Hematopoietic multipotent progenitor cell treated with erythropoietin and hydrocortisone succinate and interleukin-3 and kit ligand, for 8 days (in vitro differentiated cells): ENCODE measurements around the gene RNU6-1.

Source experiments
- DNase-seq: peaks from one replicate; pipeline ENCODE4 v3.0.0-alpha.2; 2015

RNU6-1 gene

DNA sequence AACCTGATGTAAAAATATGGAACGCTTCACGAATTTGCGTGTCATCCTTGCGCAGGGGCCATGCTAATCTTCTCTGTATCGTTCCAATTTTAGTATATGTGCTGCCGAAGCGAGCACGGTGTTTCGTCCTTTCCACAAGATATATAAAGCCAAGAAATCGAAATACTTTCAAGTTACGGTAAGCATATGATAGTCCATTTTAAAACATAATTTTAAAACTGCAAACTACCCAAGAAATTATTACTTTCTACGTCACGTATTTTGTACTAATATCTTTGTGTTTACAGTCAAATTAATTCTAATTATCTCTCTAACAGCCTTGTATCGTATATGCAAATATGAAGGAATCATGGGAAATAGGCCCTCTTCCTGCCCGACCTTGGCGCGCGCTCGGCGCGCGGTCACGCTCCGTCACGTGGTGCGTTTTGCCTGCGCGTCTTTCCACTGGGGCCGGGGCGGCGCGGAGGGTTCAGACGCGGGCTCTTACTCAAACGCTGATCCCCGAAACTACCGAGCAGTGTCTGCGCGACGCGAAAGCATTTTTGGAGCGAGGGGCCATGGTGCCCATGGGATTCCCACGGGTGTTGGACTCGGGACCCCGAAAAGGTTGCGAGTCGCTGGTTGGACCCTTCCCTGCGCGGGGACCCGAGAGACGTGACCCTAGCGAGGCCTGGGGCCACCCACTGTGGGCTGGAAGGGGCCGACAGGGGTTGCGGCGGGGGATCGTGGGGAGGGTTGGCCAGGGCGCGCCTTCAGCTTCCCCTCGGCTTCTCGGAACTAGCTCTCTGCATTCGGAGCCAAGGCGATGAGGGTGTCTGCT is at the start of gene RNU6-1:
RNU6-1 (minus strand) TSS at position 117 of the 820 bp plus-strand sequence.
- DNase-seq = peak; percentile 93

DNA sequence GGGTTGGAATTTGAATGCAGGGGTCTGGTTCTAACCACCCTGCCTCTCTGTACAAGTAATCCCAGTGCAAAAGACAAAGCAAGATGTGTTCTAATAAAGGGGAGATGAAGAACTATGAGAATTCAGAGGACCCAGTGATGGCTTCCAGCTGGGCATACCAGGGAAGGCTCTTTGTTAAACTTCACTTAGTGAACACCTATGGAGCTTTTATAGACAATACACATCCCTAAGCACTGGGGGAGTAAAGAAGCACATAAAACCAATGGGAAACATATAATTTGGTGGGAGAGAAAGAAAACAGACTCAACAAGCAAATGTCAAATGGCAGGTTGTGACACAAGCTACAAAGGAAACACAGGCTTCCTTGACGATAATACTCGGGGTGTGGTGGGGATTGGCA is 47.9 kb upstream of the RNU6-1 start:
- DNase-seq = no peak

GRCh38 chr15:67885861-67886260 is 46.0 kb upstream of the RNU6-1 start:
- no peak for DNase-seq

- DNase-seq = no peak
Measured at GRCh38 chr15:67885175-67885523, 45.3 kb upstream of the RNU6-1 start.

DNA sequence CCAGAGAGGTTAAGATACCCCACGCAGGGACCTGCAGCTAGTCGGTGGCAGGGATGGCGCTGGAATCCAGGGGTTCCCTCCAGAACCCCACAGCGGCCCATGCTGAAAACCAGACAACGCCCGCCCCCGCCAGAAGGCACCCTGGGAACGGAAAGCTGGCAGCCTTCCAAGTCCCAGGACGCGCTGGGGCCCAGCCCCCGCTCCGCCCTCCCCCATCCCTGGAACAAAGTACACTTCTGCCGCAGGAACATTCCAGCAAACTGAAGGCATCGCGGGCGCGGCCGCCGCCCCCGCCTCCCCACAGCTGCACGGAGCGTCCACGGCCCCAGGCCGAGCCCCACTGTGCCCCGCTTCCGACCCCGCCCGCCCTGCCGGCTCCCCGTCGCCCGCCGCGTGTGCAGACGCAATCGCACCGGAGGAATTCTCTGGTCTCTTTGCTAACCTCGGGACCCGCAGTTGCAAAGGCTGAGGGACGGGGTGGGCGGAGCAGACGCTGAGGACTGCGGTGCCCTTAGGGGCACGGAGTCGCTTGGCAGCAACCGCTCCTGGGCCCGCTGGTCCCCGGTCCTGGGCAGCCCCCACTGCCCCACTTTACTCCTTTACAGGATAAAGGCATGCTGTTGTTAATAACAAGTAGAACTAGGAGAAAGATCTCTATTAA is 44.8 kb upstream of the RNU6-1 start:
- peak; percentile 78 for DNase-seq

- DNase-seq = no peak
Measured at GRCh38 chr15:67884009-67884408, 44.2 kb upstream of the RNU6-1 start.

DNA sequence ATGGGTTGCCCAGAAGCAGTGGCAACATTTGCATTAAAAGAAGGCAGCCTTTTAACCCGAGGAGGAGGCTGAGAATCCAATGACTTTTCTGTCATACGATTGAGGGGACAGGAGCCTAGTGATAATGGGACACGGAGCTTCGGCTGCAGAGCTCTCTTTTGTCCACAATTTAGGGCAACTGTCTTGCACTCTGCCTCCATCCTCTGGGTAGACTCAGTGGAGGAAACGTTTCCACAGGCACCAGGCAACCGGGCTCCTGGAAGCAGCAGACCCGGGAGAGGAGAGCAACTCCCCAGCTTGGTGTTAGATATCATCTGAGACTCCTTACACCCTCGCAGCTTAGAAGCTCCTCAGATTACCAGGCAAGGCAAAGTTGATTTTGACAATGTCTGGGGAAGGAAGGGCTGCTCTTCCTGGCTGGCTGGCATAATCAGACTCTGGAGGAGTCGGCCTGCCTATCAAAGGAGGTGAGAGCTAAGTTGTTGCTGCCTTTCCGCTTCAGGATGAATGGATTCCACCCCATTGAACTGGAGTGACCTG is 43.5 kb upstream of the RNU6-1 start:
- DNase-seq = peak; percentile 18

- peak; percentile 88 for DNase-seq
Measured at GRCh38 chr15:67882487-67883233, 42.8 kb upstream of the RNU6-1 start.

- DNase-seq = peak; percentile 32
Measured at GRCh38 chr15:67880651-67881182, 40.9 kb upstream of the RNU6-1 start.

DNA sequence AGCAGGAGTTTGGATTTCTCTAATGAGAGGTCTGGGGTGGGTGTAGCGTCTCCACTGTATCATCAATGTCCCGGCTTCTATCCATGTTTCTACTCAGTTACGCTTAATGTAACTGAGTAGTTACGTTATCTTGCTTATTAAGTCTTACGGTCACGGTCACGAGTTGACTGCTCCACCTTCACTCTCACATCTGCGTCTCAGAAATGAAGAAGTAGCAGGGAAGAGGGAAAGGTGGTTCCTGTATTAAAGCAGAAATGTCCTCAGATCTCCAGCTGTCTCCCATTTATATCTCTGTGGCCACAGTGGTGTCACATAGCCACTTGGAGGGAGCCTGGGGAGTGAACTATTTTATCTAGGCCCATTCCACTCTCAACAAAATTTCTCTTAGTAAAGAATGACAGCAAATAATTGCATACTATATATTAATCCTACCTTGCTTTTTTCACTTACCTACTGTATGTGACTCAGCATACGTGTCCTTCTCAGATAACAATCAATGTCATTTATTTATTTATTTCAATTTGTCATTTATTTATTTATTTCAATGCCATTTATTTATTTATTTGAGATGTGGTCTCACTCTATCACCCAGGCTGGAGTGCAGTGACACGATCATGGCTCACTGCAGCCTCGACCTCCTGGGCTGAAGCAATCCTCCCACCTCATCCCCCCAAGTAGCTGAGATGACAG is 39.7 kb upstream of the RNU6-1 start:
- DNase-seq = no peak

GRCh38 chr15:67878712-67879206 is 38.9 kb upstream of the RNU6-1 start:
- DNase-seq = no peak

DNA sequence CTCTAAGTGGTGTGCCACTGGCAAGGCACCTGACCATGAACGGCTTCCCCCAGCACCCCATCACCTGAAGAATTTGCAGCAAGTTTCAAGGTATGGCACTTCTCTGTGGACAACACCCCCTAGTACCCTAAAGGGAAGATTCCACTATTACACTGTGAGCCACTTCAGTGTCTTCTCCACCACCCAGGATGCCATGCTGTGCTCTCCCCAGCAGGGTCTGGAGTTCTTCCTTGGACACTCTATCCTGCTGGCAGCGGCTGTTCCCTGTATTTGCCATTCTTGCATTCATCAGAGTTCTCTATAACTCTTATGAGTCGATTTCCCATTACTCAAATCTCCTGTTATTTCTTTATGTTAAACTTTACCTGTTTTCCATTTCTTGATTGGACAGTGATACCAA is 33.9 kb upstream of the RNU6-1 start:
- no peak for DNase-seq

DNA sequence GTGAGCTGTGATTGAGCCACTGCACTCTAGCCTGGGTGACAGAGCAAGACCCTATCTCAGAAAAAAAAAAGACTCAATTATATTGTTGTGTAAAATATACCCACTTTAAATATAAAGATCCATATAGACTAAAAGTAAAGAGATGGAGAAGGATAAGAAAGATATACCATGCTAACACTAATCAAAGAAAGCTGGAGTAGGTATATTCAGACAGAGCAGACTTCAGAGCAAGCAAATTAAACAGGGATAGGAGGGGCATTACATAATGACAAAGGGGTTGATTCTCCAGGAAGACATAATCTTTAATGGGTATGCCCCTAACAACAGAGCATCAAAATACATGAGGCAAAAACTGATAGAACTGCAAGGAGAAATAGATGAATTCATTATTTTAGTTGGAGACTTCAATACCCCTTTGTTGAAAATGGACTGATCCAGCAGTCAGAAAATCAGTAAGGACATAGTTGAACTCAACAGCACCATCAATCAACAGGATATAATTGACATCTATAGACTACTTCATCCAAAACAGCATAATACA is 31.1 kb upstream of the RNU6-1 start:
- DNase-seq = no peak

DNA sequence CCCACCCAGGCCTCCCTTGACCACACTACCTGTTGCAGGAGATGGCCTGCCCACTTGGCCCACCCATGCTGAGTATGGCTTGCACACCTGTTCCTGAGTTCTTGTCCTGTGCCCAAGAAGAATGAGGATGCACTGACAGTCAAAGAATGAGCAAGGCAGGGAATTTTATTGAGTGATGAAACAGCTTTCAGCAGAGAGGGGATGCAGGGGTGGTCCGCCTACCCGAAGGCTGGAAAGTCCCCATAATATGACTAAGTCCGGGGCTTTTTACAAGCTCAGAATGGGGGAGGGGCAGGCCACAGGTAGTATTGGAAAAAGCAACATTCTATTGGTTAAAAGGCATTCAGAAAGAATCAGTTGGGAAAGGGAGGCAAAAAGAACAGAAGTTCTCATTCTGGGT is 29.9 kb upstream of the RNU6-1 start:
- DNase-seq = no peak

- DNase-seq = no peak
Measured at GRCh38 chr15:67865766-67866165, 25.9 kb upstream of the RNU6-1 start.

GRCh38 chr15:67865331-67865730 is 25.5 kb upstream of the RNU6-1 start:
- DNase-seq = no peak

DNA sequence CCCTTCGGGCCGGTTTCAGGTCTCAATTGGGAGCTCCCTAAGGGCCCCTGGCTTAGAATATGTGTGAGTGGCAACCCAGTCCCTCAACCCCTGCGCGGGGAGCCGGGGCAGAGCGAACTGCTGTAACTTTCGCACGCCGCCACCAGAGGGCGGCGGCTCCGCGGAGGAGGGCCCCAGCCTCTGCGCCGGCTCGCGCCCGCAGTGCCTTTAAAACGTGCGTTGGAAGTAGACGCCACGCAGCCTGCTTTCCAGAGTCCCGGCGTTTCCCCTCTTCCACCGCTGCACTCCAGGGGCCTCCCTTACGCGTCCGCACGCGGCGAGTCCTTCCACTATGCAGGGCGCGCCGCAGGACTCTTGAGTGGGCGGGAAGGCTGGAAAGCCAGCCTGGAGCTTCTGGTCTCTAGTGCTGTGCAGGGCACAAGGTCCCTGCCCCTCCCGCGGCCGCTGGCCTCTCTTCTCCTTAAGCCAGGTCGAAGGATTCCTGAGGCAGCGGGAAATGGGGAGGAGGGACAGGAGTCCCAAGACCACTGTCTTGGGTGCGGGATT is 23.7 kb upstream of the RNU6-1 start:
- peak; percentile 73 for DNase-seq

- no peak for DNase-seq
Measured at GRCh38 chr15:67862750-67863441, 23.1 kb upstream of the RNU6-1 start.

- no peak for DNase-seq
Measured at GRCh38 chr15:67861983-67862382, 22.1 kb upstream of the RNU6-1 start.

DNA sequence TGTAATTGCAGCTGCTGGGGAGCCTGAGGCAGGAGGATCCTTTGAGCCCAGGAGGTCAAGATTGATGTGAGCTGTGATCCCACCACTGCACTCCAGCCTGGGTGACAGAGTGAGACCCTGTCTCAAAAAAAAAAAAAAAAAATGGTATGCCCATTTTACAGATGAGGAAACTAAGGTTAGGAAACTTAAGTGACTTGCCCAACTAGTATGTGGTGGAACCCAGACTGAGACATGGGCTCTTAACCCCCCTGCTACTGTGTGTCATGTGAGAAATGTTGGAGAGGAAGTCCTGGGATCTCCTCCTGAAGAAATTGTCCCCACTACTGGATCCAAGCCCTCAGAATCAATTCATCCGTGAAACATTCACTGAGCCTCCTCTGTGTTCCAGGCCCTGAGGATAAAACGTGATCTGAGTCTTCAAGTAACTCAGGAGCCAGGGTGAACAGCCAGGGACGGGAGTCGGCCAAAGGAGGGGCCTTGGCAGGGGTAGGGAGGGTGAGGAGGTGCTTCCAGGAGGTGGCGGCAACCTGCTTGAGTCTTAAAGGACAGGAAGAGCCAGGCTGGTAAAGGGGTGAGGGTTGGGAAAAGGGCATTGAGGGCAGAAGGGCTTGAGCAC is 19.6 kb upstream of the RNU6-1 start:
- DNase-seq = no peak

DNA sequence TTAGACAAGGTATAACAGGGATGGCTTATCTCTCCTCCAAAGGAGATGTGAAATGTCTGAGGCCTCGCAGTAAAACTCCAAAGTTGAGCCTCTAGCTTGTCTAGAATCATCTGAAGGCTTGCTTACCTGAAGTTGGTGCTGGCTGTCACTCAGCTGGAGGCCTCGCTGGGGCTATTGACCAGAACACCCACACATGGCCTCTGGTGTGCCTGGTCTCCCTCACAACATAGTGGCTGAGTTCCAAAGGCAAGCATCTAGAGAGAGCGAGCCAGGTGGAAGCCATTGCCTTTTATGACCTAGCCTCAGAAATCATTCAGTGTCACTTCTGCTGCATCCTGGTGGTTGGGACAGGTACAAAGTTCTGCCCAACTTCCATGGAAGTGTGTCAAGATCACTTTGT is 17.4 kb upstream of the RNU6-1 start:
- DNase-seq = no peak
